ENCODE measurements around the gene NT5M. TPM values are rescaled to one million over a fixed set of nuclear protein-coding genes. Genes with fewer than 3 reads are reported as not detected.

Gene NT5M
- total and polyA plus RNA-seq, 2 donors = 6.0 to 7.3 TPM

GRCh38 chr17:17313350-17313991 lies 10.3 kb downstream of the NT5M start:
- Histone ChIP-seq H3K4me1 (ENCODE audit: control insufficient read depth in 2 of 2, insufficient read depth in 2 of 2, low read length in 2 of 2) (peaks cover 0 to 3% of the 10 kb centered on the region in 2 donors), H3K27me3 (ENCODE audit: control insufficient read depth in 2 of 2, insufficient read depth in 1 of 2, low read length in 1 of 2) (no peaks in the 10 kb centered on the region), H3K36me3 (ENCODE audit: control insufficient read depth in 2 of 2, insufficient read depth in 2 of 2, low read length in 1 of 2) (no peaks in the 10 kb centered on the region), H3K4me3 (ENCODE audit: low read length in 2 of 2) (no peak overlapping the region), H3K27ac (ENCODE audit: low read depth in 1 of 2, low read length in 1 of 2) (no peak overlapping the region), H3K9me3 (ENCODE audit: control insufficient read depth in 2 of 2, insufficient read depth in 1 of 2, low read length in 1 of 2) (no peaks in the 10 kb centered on the region)
- WGBS = 67% methylated on average over 12 of the region's 12 CpGs
- peak in 8 of 9 donors; percentile 37 to 84 (median 64) for DNase-seq (ENCODE audit: low read depth in 6 of 9, low spot score in 9 of 9)

GRCh38 chr17:17314501-17315071 lies 11.4 kb downstream of the NT5M start:
- H3K36me3 ChIP-seq (ENCODE audit: control insufficient read depth in 2 of 2, insufficient read depth in 2 of 2, low read length in 1 of 2) = no peaks in the 10 kb centered on the region
- H3K9me3 ChIP-seq (ENCODE audit: control insufficient read depth in 2 of 2, insufficient read depth in 1 of 2, low read length in 1 of 2) = no peaks in the 10 kb centered on the region
- no peak for DNase-seq (ENCODE audit: low read depth in 6 of 9, low spot score in 9 of 9)
- no peak overlapping the region for H3K4me3 ChIP-seq (ENCODE audit: low read length in 2 of 2)
- no peak overlapping the region for H3K27ac ChIP-seq (ENCODE audit: low read depth in 1 of 2, low read length in 1 of 2)
- H3K4me1 ChIP-seq (ENCODE audit: control insufficient read depth in 2 of 2, insufficient read depth in 2 of 2, low read length in 2 of 2) = peaks cover 0 to 3% of the 10 kb centered on the region in 2 donors
- 96% methylated on average over 5 of the region's 5 CpGs for WGBS
- H3K27me3 ChIP-seq (ENCODE audit: control insufficient read depth in 2 of 2, insufficient read depth in 1 of 2, low read length in 1 of 2) = no peaks in the 10 kb centered on the region

DNA sequence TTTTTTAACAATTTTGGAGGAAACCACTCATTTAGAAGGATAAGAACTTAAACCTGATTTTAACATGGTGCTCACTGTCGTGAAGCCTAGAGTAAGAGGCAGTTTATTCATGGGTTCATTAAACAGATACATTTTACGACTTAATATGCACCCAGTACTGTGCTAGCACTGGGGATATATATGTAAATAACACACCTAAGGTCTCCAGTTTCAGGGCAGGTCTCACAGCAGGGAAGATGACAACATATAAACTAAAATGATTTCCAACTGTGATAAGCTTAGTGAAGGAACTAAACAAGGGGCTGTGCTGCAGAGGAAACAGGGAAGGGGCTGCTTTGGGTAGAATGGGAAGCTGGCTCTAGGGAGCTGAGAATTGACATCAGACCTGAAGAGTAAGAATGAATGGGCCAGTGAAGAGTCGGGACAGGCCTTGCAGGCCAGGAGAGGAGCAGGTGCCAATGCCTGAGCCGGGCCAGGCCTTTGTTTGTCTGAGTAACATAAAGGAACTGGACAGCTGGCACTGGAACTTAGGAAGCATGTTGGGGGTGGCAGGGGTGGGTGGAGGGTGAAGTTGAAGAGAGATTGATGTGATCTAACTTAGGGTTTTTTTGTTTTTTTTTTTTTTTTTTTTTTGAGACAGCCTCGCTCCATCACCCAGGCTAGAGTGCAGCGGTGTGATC lies 12.1 kb downstream of the NT5M start:
- H3K36me3 ChIP-seq (ENCODE audit: control insufficient read depth in 2 of 2, insufficient read depth in 2 of 2, low read length in 1 of 2) = no peaks in the 10 kb centered on the region
- no peaks in the 10 kb centered on the region for H3K9me3 ChIP-seq (ENCODE audit: control insufficient read depth in 2 of 2, insufficient read depth in 1 of 2, low read length in 1 of 2)
- peaks cover 0 to 3% of the 10 kb centered on the region in 2 donors for H3K4me1 ChIP-seq (ENCODE audit: control insufficient read depth in 2 of 2, insufficient read depth in 2 of 2, low read length in 2 of 2)
- no peak for DNase-seq (ENCODE audit: low read depth in 6 of 9, low spot score in 9 of 9)
- 97% methylated on average over 6 of the region's 6 CpGs for WGBS
- no peaks in the 10 kb centered on the region for H3K27me3 ChIP-seq (ENCODE audit: control insufficient read depth in 2 of 2, insufficient read depth in 1 of 2, low read length in 1 of 2)
- H3K4me3 ChIP-seq (ENCODE audit: low read length in 2 of 2) = no peak overlapping the region
- no peak overlapping the region for H3K27ac ChIP-seq (ENCODE audit: low read depth in 1 of 2, low read length in 1 of 2)

DNA sequence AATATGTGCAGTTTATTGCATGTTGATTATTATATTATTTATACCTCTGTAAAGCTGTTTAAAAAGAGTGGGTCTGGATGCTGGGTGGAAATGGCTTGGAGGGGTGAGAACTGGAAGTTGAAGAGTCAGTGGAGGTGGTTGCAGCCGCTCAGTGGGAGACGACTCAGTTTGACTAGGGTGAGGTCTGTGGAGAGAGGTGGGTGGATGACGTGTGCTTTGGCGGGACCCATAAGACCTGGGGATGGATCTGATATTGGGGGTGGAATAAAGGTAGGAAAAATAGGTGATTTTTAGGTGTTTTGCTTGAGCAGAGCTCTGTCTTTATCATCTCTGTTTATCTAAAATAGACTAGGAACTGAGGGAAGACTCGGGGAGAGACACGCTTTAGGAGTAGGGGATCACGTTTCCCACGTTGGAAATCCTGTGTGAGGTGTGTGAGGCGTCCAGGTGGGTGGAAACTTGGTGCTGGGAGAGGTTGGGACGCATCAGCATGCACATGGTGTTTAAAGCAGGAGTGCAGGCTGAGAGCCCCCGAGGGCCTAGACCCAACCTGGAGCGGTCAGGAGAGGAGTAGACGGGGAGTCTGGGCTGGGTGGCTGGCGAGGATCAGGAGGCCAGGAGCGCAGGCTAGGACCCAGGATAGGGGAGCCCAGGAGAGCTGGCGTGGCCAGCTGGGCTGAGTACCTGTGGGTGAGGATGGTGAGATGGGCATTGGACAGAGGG lies 17.2 kb downstream of the NT5M start:
- Histone ChIP-seq H3K27ac (ENCODE audit: low read depth in 1 of 2, low read length in 1 of 2) (no peak overlapping the region), H3K36me3 (ENCODE audit: control insufficient read depth in 2 of 2, insufficient read depth in 2 of 2, low read length in 1 of 2) (peaks cover 0 to 11% of the 10 kb centered on the region in 2 donors), H3K27me3 (ENCODE audit: control insufficient read depth in 2 of 2, insufficient read depth in 1 of 2, low read length in 1 of 2) (no peaks in the 10 kb centered on the region), H3K4me1 (ENCODE audit: control insufficient read depth in 2 of 2, insufficient read depth in 2 of 2, low read length in 2 of 2) (no peaks in the 10 kb centered on the region), H3K9me3 (ENCODE audit: control insufficient read depth in 2 of 2, insufficient read depth in 1 of 2, low read length in 1 of 2) (no peaks in the 10 kb centered on the region), H3K4me3 (ENCODE audit: low read length in 2 of 2) (no peak overlapping the region)
- no peak for DNase-seq (ENCODE audit: low read depth in 6 of 9, low spot score in 9 of 9)
- WGBS = 96% methylated on average over 16 of the region's 16 CpGs

DNA sequence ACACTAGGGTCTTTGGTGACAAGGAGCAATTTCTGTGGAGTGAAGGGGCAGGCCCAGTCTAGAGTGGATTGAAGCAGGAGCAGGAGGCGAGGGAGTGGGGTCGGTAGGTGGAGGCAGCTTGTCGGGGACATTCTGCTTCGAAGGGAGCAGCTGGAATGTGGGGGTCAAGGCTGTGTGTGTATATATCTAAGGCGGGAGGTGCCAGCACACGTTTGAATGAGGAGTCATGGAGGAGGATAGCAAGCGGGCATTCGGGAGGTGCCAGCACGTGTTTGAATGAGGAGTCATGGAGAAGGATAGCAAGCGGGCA lies 17.7 kb downstream of the NT5M start:
- no peak overlapping the region for H3K4me3 ChIP-seq (ENCODE audit: low read length in 2 of 2)
- H3K27ac ChIP-seq (ENCODE audit: low read depth in 1 of 2, low read length in 1 of 2) = no peak overlapping the region
- WGBS = 99% methylated on average over 10 of the region's 10 CpGs
- peaks cover 0 to 12% of the 10 kb centered on the region in 2 donors for H3K36me3 ChIP-seq (ENCODE audit: control insufficient read depth in 2 of 2, insufficient read depth in 2 of 2, low read length in 1 of 2)
- no peaks in the 10 kb centered on the region for H3K9me3 ChIP-seq (ENCODE audit: control insufficient read depth in 2 of 2, insufficient read depth in 1 of 2, low read length in 1 of 2)
- no peaks in the 10 kb centered on the region for H3K27me3 ChIP-seq (ENCODE audit: control insufficient read depth in 2 of 2, insufficient read depth in 1 of 2, low read length in 1 of 2)
- H3K4me1 ChIP-seq (ENCODE audit: control insufficient read depth in 2 of 2, insufficient read depth in 2 of 2, low read length in 2 of 2) = no peaks in the 10 kb centered on the region
- no peak for DNase-seq (ENCODE audit: low read depth in 6 of 9, low spot score in 9 of 9)

DNA sequence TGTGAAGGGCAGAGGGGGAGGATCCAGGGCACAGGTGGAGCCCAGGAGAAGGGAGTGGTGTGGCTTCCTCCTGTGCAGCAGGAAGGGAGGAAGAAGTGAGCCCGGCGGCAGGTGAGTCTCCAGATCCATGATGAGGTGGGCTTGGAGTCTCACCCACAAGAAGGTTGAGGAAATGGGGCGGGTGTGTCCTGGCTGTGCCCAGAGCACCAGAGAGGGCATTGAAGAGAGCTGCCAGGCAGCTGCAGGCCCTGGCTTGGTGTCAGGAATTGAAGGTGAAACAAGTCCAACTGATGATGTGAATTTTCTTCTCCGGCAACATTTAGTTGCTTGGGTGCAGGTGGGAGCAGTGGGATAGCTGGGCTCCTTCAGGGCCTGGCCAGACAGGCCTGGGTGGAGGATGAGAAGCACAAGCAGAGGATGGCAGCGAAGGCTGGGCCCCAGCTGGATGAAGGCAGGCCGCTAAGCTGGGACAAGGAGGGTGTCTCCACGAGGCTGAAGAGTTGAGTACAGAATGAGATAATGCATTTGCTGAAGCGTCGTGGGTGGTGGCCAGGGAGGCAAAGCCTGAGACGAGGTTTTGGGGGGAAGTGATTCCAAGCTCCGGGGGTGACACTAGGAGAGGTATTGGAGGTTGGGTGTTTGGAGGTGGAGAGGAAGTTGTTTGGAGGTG lies 18.3 kb downstream of the NT5M start:
- DNase-seq (ENCODE audit: low read depth in 6 of 9, low spot score in 9 of 9) = no peak
- Histone ChIP-seq H3K9me3 (ENCODE audit: control insufficient read depth in 2 of 2, insufficient read depth in 1 of 2, low read length in 1 of 2) (no peaks in the 10 kb centered on the region), H3K4me3 (ENCODE audit: low read length in 2 of 2) (no peak overlapping the region), H3K27ac (ENCODE audit: low read depth in 1 of 2, low read length in 1 of 2) (no peak overlapping the region), H3K27me3 (ENCODE audit: control insufficient read depth in 2 of 2, insufficient read depth in 1 of 2, low read length in 1 of 2) (no peaks in the 10 kb centered on the region), H3K4me1 (ENCODE audit: control insufficient read depth in 2 of 2, insufficient read depth in 2 of 2, low read length in 2 of 2) (no peaks in the 10 kb centered on the region), H3K36me3 (ENCODE audit: control insufficient read depth in 2 of 2, insufficient read depth in 2 of 2, low read length in 1 of 2) (peaks cover 0 to 12% of the 10 kb centered on the region in 2 donors)
- 95% methylated on average over 11 of the region's 11 CpGs for WGBS

DNA sequence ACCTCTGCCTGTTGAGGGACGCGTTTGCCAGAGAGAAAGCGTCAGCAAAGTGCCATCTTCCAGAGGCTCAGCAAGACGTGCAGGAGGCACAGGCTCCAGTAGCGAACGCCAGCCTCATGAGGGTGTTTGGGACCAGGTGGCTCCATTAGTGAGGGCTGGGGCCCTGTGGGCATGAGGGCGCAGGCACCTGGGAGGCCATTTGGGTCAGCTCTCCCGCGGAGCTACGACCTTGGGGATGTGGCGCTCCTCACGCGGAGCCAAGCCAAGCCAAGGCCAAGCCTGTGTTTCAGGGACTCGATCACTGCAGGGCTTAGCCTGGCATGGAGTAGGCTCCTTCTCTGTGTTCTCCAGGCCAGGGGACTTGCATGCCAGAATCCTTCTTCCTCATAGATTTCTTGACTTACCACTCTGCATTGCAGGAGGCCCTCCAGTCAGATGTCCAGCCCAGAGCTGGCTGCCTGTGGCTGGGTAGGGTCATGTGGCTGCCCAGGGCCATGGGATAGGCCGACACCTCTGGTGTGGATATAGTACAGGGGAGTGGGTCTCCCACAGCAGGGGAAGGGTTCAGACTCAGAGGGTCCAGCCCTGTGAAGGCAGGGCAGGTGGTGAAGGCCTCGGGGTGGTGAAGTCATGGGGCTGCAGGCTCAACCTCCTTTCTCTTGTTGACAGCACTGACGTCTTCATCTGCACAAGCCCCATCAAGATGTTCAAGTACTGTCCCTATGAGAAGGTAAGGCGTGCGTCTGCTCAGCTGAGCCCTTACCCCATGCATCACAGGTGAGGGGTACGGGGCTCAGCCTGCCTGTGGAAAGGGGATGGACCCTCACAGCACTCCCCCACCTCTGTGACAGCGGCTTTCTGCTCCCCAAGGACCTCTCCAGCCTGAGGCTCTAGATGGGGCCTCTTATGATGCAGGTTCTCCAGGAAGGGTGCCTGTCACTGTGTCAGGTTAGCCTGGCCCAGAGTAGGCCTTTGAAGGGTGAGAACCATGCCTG lies 19.6 kb downstream of the NT5M start:
- peaks cover 0 to 12% of the 10 kb centered on the region in 2 donors for H3K36me3 ChIP-seq (ENCODE audit: control insufficient read depth in 2 of 2, insufficient read depth in 2 of 2, low read length in 1 of 2)
- no peak overlapping the region for H3K4me3 ChIP-seq (ENCODE audit: low read length in 2 of 2)
- WGBS = 98% methylated on average over 21 of the region's 21 CpGs
- H3K27ac ChIP-seq (ENCODE audit: low read depth in 1 of 2, low read length in 1 of 2) = no peak overlapping the region
- H3K9me3 ChIP-seq (ENCODE audit: control insufficient read depth in 2 of 2, insufficient read depth in 1 of 2, low read length in 1 of 2) = no peaks in the 10 kb centered on the region
- H3K4me1 ChIP-seq (ENCODE audit: control insufficient read depth in 2 of 2, insufficient read depth in 2 of 2, low read length in 2 of 2) = no peaks in the 10 kb centered on the region
- DNase-seq (ENCODE audit: low read depth in 6 of 9, low spot score in 9 of 9) = no peak
- H3K27me3 ChIP-seq (ENCODE audit: control insufficient read depth in 2 of 2, insufficient read depth in 1 of 2, low read length in 1 of 2) = no peaks in the 10 kb centered on the region

DNA sequence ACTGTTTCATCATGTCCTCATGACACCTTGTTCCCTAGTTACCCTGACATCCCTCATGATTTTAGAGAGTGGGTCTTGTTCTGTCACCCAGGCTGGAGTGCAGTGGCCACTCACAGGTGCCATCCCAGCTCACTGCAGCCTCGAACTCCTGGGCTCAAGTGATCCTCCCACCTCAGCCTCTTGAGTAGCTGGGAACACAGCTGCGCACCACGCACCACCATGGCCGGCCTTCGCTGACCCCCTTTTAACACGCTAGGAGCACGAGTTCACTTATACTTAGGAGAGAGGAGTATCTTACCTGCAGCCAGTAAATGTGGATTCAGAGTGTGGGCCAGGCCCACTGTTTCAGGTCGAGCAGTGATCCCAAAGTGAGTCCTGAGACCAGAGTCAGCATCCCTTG lies 21.4 kb downstream of the NT5M start:
- DNase-seq (ENCODE audit: low read depth in 6 of 9, low spot score in 9 of 9) = no peak
- 98% methylated on average over 8 of the region's 8 CpGs for WGBS
- Histone ChIP-seq H3K4me3 (ENCODE audit: low read length in 2 of 2) (no peak overlapping the region), H3K4me1 (ENCODE audit: control insufficient read depth in 2 of 2, insufficient read depth in 2 of 2, low read length in 2 of 2) (no peaks in the 10 kb centered on the region), H3K9me3 (ENCODE audit: control insufficient read depth in 2 of 2, insufficient read depth in 1 of 2, low read length in 1 of 2) (no peaks in the 10 kb centered on the region), H3K27me3 (ENCODE audit: control insufficient read depth in 2 of 2, insufficient read depth in 1 of 2, low read length in 1 of 2) (no peaks in the 10 kb centered on the region), H3K27ac (ENCODE audit: low read depth in 1 of 2, low read length in 1 of 2) (no peak overlapping the region), H3K36me3 (ENCODE audit: control insufficient read depth in 2 of 2, insufficient read depth in 2 of 2, low read length in 1 of 2) (peaks cover 0 to 12% of the 10 kb centered on the region in 2 donors)

Data from thymus (tissue), 11 donors.